GM23338 (cell line): ENCODE measurements around the gene PARD3. TPM values are rescaled to one million over a fixed set of nuclear protein-coding genes. Genes with fewer than 3 reads are reported as not detected.

ENCODE experiments used
- ATAC-seq: fragments of 200-7000 bp; cut with Tn5 transposase; 3 replicates; pipeline ENCODE4 v1.9.1; 2020
- DNase-seq: peaks from one replicate; pipeline ENCODE4 v3.0.0-alpha.2; 2015; ENCODE audit warnings: low spot score
- H2AFZ ChIP-seq: fragments of 200-600 bp; sonication (generic); 2 replicates; pipeline ENCODE4 v1.8.0; 2016; ENCODE audit warnings: antibody characterized with exemption, mild to moderate bottlenecking, moderate library complexity
- H3F3A ChIP-seq: fragments of 200-600 bp; sonication (generic); replicated peaks from 2 replicates; pipeline ENCODE4 v1.8.0; 2017; ENCODE audit warnings: antibody characterized with exemption, mixed run types, low read depth
- H3K27ac ChIP-seq: fragments of 200-600 bp; sonication (generic); 2 replicates; pipeline ENCODE4 v1.6.1; 2016; ENCODE audit warnings: low read depth
- H3K27me3 ChIP-seq: fragments of 200-600 bp; sonication (generic); 2 replicates; pipeline ENCODE4 v1.8.0; 2016; ENCODE audit warnings: mild to moderate bottlenecking, mixed run types, moderate library complexity; ENCODE audit not compliant: insufficient read depth
- H3K36me3 ChIP-seq: fragments of 200-600 bp; sonication (generic); 2 replicates; pipeline ENCODE4 v1.8.0; 2016; ENCODE audit warnings: mild to moderate bottlenecking; ENCODE audit not compliant: insufficient read depth
- H3K4me1 ChIP-seq: fragments of 200-600 bp; sonication (generic); 2 replicates; pipeline ENCODE4 v1.8.0; 2016; ENCODE audit warnings: mild to moderate bottlenecking, moderate library complexity; ENCODE audit not compliant: insufficient read depth
- H3K4me2 ChIP-seq: fragments of 200-600 bp; sonication (generic); 2 replicates; pipeline ENCODE4 v1.7.1; 2017; ENCODE audit warnings: mixed run types
- H3K4me3 ChIP-seq: fragments of 200-600 bp; sonication (generic); 2 replicates; pipeline ENCODE4 v1.6.1; 2016; ENCODE audit warnings: mixed run types
- H3K79me2 ChIP-seq: fragments of 200-600 bp; sonication (generic); replicated peaks from 2 replicates; pipeline ENCODE4 v1.8.0; 2017; ENCODE audit warnings: mild to moderate bottlenecking; ENCODE audit not compliant: insufficient read depth
- H3K9me2 ChIP-seq: fragments of 200-600 bp; sonication (generic); 2 replicates; pipeline ENCODE4 v1.8.0; 2017; ENCODE audit not compliant: insufficient read depth
- H4K20me1 ChIP-seq: fragments of 200-600 bp; sonication (generic); replicated peaks from 2 replicates; pipeline ENCODE4 v1.8.0; 2017; ENCODE audit warnings: mild to moderate bottlenecking; ENCODE audit not compliant: insufficient read depth
- H3K27ac Mint-ChIP-seq: 2 replicates; pipeline ENCODE4 v1.8.0; 2020; ENCODE audit warnings: inconsistent platforms, mild to moderate bottlenecking, moderate library complexity, mixed read lengths
- H3K27me3 Mint-ChIP-seq: 3 replicates; pipeline ENCODE4 v1.8.0; 2022; ENCODE audit warnings: low read depth, mild to moderate bottlenecking, moderate library complexity, mixed read lengths, inconsistent platforms; ENCODE audit not compliant: insufficient read depth, poor library complexity
- H3K36me3 Mint-ChIP-seq: 3 replicates; pipeline ENCODE4 v1.8.0; 2021; ENCODE audit warnings: low read depth, mild to moderate bottlenecking, inconsistent platforms, moderate library complexity, mixed read lengths
- H3K4me1 Mint-ChIP-seq: 3 replicates; pipeline ENCODE4 v1.8.0; 2020; ENCODE audit warnings: mild to moderate bottlenecking, inconsistent platforms, mixed read lengths
- H3K4me3 Mint-ChIP-seq: 3 replicates; pipeline ENCODE4 v1.8.0; 2021; ENCODE audit warnings: moderate library complexity, mild to moderate bottlenecking, inconsistent platforms, mixed read lengths
- H3K9me3 Mint-ChIP-seq: 3 replicates; pipeline ENCODE4 v1.8.0; 2020; ENCODE audit warnings: moderate library complexity, mild to moderate bottlenecking, inconsistent platforms, mixed read lengths
- CREB1 ChIP-seq: fragments of 250-450 bp; sonication (Bioruptor Pico); IDR thresholded peaks from 2 replicates; pipeline ENCODE4 v1.5.0; 2020; ENCODE audit warnings: low read depth, mild to moderate bottlenecking, moderate library complexity
- CTCF ChIP-seq, 2 experiments: fragments of 200-600 bp in 1 of 2; sonication (generic) in 1 of 2; conservative IDR thresholded peaks; 2 replicates each; pipeline versions ENCODE4 v1.5.1 to v1.6.1; 2016 to 2017; ENCODE audit warnings: antibody characterized with exemption in 2 of 2, low read depth in 2 of 2, mild to moderate bottlenecking in 2 of 2, moderate library complexity in 1 of 2
- EZH2 ChIP-seq: fragments of 200-600 bp; sonication (generic); IDR thresholded peaks from one replicate; pipeline ENCODE4 v1.8.0; 2017; ENCODE audit warnings: antibody characterized with exemption, mild to moderate bottlenecking, low read depth; ENCODE audit not compliant: unreplicated experiment
- JUNB ChIP-seq: IDR thresholded peaks from one replicate; pipeline ENCODE4 v1.6.1; 2016; ENCODE audit warnings: antibody characterized with exemption; ENCODE audit not compliant: unreplicated experiment
- REST ChIP-seq: IDR thresholded peaks from one replicate; pipeline ENCODE4 v1.6.1; 2018; ENCODE audit warnings: antibody characterized with exemption; ENCODE audit not compliant: unreplicated experiment
- STAT1 ChIP-seq: IDR thresholded peaks from one replicate; pipeline ENCODE4 v1.6.1; 2016; ENCODE audit warnings: antibody characterized with exemption; ENCODE audit not compliant: unreplicated experiment
- ZNF114 ChIP-seq: fragments of 250-450 bp; sonication (Bioruptor Pico); IDR thresholded peaks from 2 replicates; pipeline ENCODE4 v1.5.0; 2020; ENCODE audit warnings: mild to moderate bottlenecking, moderate library complexity
- polyA plus RNA-seq: library from polyadenylated mRNA; unstranded; fragments of >200 nt; fragmentation: Nextera tagmentation; extraction: Ambion mirVana; gene quantifications from 2 replicates; pipeline ENCODE4 v1.2.1, GENCODE V29; 2016
- total RNA-seq: library from RNA; depleted of rRNA; stranded (reverse); fragments of >200 nt; shearing (Covaris generic); gene quantifications from 2 replicates; pipeline ENCODE4 v1.2.3, GENCODE V29; 2014

The PARD3 gene
- total and polyA plus RNA-seq, 2 experiments from 2014 or later = 30.2 to 51.4 TPM

- TF ChIP-seq REST = no peak
- TF ChIP-seq CTCF (conservative IDR thresholded peaks at IDR 0.05; ENCODE audit: low read depth in 2 of 2) = no peak
- no peak for TF ChIP-seq JUNB
These were observed 491.9 kb downstream of the PARD3 start (continued) for GRCh38 chr10:34323192-34323591.

GRCh38 chr10:34320265-34320664, 494.8 kb downstream of the PARD3 start:
- no peaks in the 10 kb centered on the region for H3K9me2 ChIP-seq
- no peaks in the 10 kb centered on the region for H3K79me2 ChIP-seq
- Mint-ChIP-seq H3K27me3 (peaks cover 4% of the 10 kb centered on the region), H3K36me3 (peaks cover 2% of the 10 kb centered on the region; the same call in 1 of the 3 replicates), H3K27ac (no peak overlapping the region), H3K4me3 (no peak overlapping the region), H3K9me3 (no peaks in the 10 kb centered on the region), H3K4me1 (peaks cover 36% of the 10 kb centered on the region)
- H3K36me3 ChIP-seq = no peaks in the 10 kb centered on the region
- H3K27ac ChIP-seq = no peak overlapping the region
- no peaks in the 10 kb centered on the region for H3F3A ChIP-seq
- peaks cover 28% of the 10 kb centered on the region for H3K4me1 ChIP-seq
- H2AFZ ChIP-seq = no peak overlapping the region
- ATAC-seq (no peak), DNase-seq (no peak)
- H3K4me2 ChIP-seq = no peak overlapping the region
- no peak overlapping the region for H3K4me3 ChIP-seq
- no peaks in the 10 kb centered on the region for H4K20me1 ChIP-seq
- no peaks in the 10 kb centered on the region for H3K27me3 ChIP-seq
- no peak for TF ChIP-seq ZNF114 (CRISPR knock-in tag)
- TF ChIP-seq JUNB = no peak
- TF ChIP-seq REST = no peak
- TF ChIP-seq CTCF (conservative IDR thresholded peaks at IDR 0.05; ENCODE audit: low read depth in 2 of 2) = no peak
- no peak for TF ChIP-seq CREB1 (CRISPR knock-in tag)
- no peak for TF ChIP-seq STAT1
- TF ChIP-seq EZH2 = no peak
